Lung (tissue), 12 donors: ENCODE measurements around the gene LMNTD2. TPM values are rescaled to one million over a fixed set of nuclear protein-coding genes. Genes with fewer than 3 reads are reported as not detected.
A peak's percentile ranks its signal among the peaks of the same experiment; 100 is the strongest.

ENCODE experiments used
- ATAC-seq: fragments of 200-7000 bp; cut with Tn5 transposase; one replicate; pipeline ENCODE4 v1.9.1; 2020; ENCODE audit warnings: moderate number of reproducible peaks; ENCODE audit not compliant: insufficient read depth, low FRiP score
- DNase-seq, 3 donors: peaks; one replicate each; pipeline ENCODE4 v3.0.0-alpha.2; 2013 to 2017
- H3K27ac ChIP-seq, 2 donors: one replicate each; pipeline ENCODE4 v1.5.1; 2013; ENCODE audit warnings: mild to moderate bottlenecking in 2 of 2, moderate library complexity in 2 of 2, control low read depth in 1 of 2, inconsistent platforms in 1 of 2, low read depth in 1 of 2, low read length in 1 of 2
- H3K27me3 ChIP-seq, 3 donors: one replicate each; pipeline ENCODE4 v1.5.1; 2013; ENCODE audit warnings: low read length in 2 of 3; ENCODE audit not compliant: control insufficient read depth in 3 of 3, insufficient read depth in 3 of 3
- H3K36me3 ChIP-seq, 4 donors: one replicate each; pipeline ENCODE4 v1.5.1; 2013; ENCODE audit warnings: low read length in 4 of 4, mild to moderate bottlenecking in 1 of 4, moderate library complexity in 1 of 4; ENCODE audit not compliant: control insufficient read depth in 4 of 4, insufficient read depth in 4 of 4
- H3K4me1 ChIP-seq, 5 donors: one replicate each; pipeline ENCODE4 v1.5.1; 2013; ENCODE audit warnings: low read length in 5 of 5, mild to moderate bottlenecking in 2 of 5, moderate library complexity in 1 of 5; ENCODE audit not compliant: control insufficient read depth in 5 of 5, insufficient read depth in 5 of 5
- H3K4me3 ChIP-seq: one replicate; pipeline ENCODE4 v1.5.1; 2013; ENCODE audit warnings: mild to moderate bottlenecking, control low read depth, moderate library complexity
- H3K9ac ChIP-seq, 2 donors: one replicate each; pipeline ENCODE4 v1.5.1; 2013; ENCODE audit warnings: low read length in 2 of 2, control low read depth in 1 of 2; ENCODE audit not compliant: insufficient read depth in 1 of 2
- H3K9me3 ChIP-seq, 4 donors: one replicate each; pipeline ENCODE4 v1.5.1; 2013; ENCODE audit warnings: low read length in 3 of 4, mild to moderate bottlenecking in 1 of 4, moderate library complexity in 1 of 4; ENCODE audit not compliant: control insufficient read depth in 4 of 4, insufficient read depth in 3 of 4
- CTCF ChIP-seq: IDR thresholded peaks from 2 replicates; pipeline ENCODE4 v1.5.1; 2012; ENCODE audit warnings: mild to moderate bottlenecking; ENCODE audit errors: control extremely low read depth, extremely low read depth
- WGBS, 2 donors: extraction: QIAGEN DNeasy Blood & Tissue Kit; methylation state at CpG; one replicate each; pipeline ENCODE4 v1.1.7; 2013; 5-methylcytosine and 5-hydroxymethylcytosine counted together
- polyA plus RNA-seq, 2 donors: library from polyadenylated mRNA; stranded (reverse); fragments of 200-250 nt; gene quantifications; one replicate each; pipeline ENCODE4 v1.2.1, GENCODE V29; 2013
- total RNA-seq, 2 donors: library from RNA; depleted of rRNA in 1 of 2; stranded (reverse); fragments of >200 nt in 1 of 2; gene quantifications; one replicate each; pipeline ENCODE4 v1.2.1, GENCODE V29; 2014 to 2021
- donor health status: control.
- donor health status: control.
- donor health status: Bipolar disorder and iron deficiency.
- donor health status: healthy.
- donor health status: DM: yes; HTN: yes; CAD: no.

Gene LMNTD2
- total and polyA plus RNA-seq, 4 donors: 2.3 to 9.7 (median 3.8) TPM

- H3K4me3 ChIP-seq: peak overlapping the region; percentile 71
- DNase-seq (peak; percentile 52 to 81 (median 78)), ATAC-seq (peak; percentile 55)
- WGBS, 2 donors: 8 to 9% methylated on average over 53 to 67 of the region's 67 CpGs
- TF ChIP-seq CTCF: no peak
- H3K9ac ChIP-seq: no peak overlapping the region
- H3K4me1 ChIP-seq: peaks cover 0 to 15% (median 4%) of the 10 kb centered on the region in 5 donors
- H3K36me3 ChIP-seq: peaks cover 0 to 13% (median 0%) of the 10 kb centered on the region in 4 donors
- H3K27ac ChIP-seq: peak overlapping the region; percentile 33 to 90
- peaks cover 0 to 26% (median 12%) of the 10 kb centered on the region in 3 donors for H3K27me3 ChIP-seq
- H3K9me3 ChIP-seq: no peaks in the 10 kb centered on the region
These were observed 838 bp upstream of the LMNTD2 start for GRCh38 chr11:561148-562003.

GRCh38 chr11:559712-560304, 730 bp downstream of the LMNTD2 start:
- Histone ChIP-seq H3K36me3 (peaks cover 0 to 13% (median 0%) of the 10 kb centered on the region in 4 donors), H3K27me3 (peaks cover 0 to 29% (median 12%) of the 10 kb centered on the region in 3 donors), H3K9ac (no peak overlapping the region), H3K27ac (peak overlapping the region in 1 of 2 donors; percentile 89), H3K4me3 (no peak overlapping the region), H3K4me1 (peaks cover 0 to 15% (median 7%) of the 10 kb centered on the region in 5 donors), H3K9me3 (no peaks in the 10 kb centered on the region)
- DNase-seq (no peak), ATAC-seq (no peak)
- TF ChIP-seq CTCF: no peak
- WGBS, 2 donors: 70 to 75% methylated on average over 18 of the region's 18 CpGs

- peaks cover 0 to 19% (median 7%) of the 10 kb centered on the region in 5 donors for H3K4me1 ChIP-seq
- H3K36me3 ChIP-seq: peaks cover 0 to 13% (median 0%) of the 10 kb centered on the region in 4 donors
- H3K4me3 ChIP-seq: no peak overlapping the region
- no peak for TF ChIP-seq CTCF
- WGBS, 2 donors: 85 to 88% methylated on average over 15 of the region's 15 CpGs
- H3K9me3 ChIP-seq: no peaks in the 10 kb centered on the region
- H3K9ac ChIP-seq: no peak overlapping the region
- peak overlapping the region in 1 of 2 donors; percentile 30 for H3K27ac ChIP-seq
- ATAC-seq (no peak), DNase-seq (no peak)
- H3K27me3 ChIP-seq: peaks cover 0 to 34% (median 12%) of the 10 kb centered on the region in 3 donors
These were observed 1.4 kb downstream of the LMNTD2 start for GRCh38 chr11:559020-559620.
